Activated CD4-positive, alpha-beta memory T cell treated with anti-CD3 and anti-CD28 coated beads for 36 hours (primary cell): ENCODE measurements around the gene VTI1A. TPM values are rescaled to one million over a fixed set of nuclear protein-coding genes. Genes with fewer than 3 reads are reported as not detected.
"Not testable (repeated sequence)": the region's sequence is repeated elsewhere in the genome, so short reads cannot be mapped to it uniquely, and the experiment has no call there.

Experiments used
- CTCF ChIA-PET: fragments of 350-600 bp; sonication (Branson Sonifier 250); formaldehyde crosslinking; loops from one replicate; lab custom pipeline; 2021; ENCODE audit warnings: antibody characterized with exemption, inconsistent platforms; lab: Charles Lee
- POLR2A ChIA-PET: fragments of 350-600 bp; sonication (Branson Sonifier 250); formaldehyde crosslinking; loops from one replicate; lab custom pipeline; 2021; ENCODE audit warnings: antibody characterized with exemption; lab: Charles Lee
- DNase-seq: peaks from one replicate; pipeline ENCODE4 v3.0.0-alpha.2; 2020
- H3K27ac Mint-ChIP-seq: one replicate; pipeline ENCODE4 v1.8.0; 2021; ENCODE audit warnings: mixed read lengths
- H3K27me3 Mint-ChIP-seq: one replicate; pipeline ENCODE4 v1.8.0; 2021; ENCODE audit warnings: mixed read lengths
- H3K36me3 Mint-ChIP-seq: one replicate; pipeline ENCODE4 v1.8.0; 2021; ENCODE audit warnings: mixed read lengths
- H3K4me1 Mint-ChIP-seq: one replicate; pipeline ENCODE4 v1.8.0; 2021; ENCODE audit warnings: low read depth, mixed read lengths
- H3K4me3 Mint-ChIP-seq: one replicate; pipeline ENCODE4 v1.8.0; 2021; ENCODE audit warnings: mild to moderate bottlenecking, mixed read lengths
- H3K9me3 Mint-ChIP-seq: one replicate; pipeline ENCODE4 v1.8.0; 2021; ENCODE audit warnings: mixed read lengths
- intact Hi-C: fragments of 100-400 bp; cut with micrococcal nuclease; formaldehyde crosslinking; loops from one replicate; pipeline ENCODE4 v1.15.1; 2023
- total RNA-seq, 2 experiments: library from RNA; stranded (reverse); gene quantifications; one replicate each; pipeline ENCODE4 v1.2.3, GENCODE V29; 2021

The VTI1A gene
- total RNA-seq, 2 experiments from 2014 or later: 24.3 to 24.5 TPM

DNA sequence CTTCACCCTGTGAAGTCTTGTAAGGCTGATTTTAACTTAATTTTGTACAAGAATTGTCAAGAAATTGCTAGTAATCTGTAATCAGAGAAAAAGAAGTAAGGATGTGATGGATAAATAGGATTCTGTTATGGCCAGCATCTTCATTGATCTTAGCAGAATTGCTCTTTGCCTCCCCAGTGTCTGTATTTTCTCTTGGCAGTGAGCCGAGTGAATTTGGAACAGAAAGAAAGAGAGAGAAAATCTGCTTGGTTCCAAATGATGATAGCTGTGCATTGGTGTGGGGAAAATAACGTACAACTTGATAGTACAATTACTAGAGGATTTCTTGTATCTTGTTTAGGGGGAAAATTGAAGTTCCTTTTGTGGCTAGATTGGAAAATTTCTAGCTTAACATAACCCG, 34.6 kb downstream of the VTI1A start:
- no peaks in the 10 kb centered on the region for H3K9me3 Mint-ChIP-seq
- no peaks in the 10 kb centered on the region for H3K27me3 Mint-ChIP-seq
- intact Hi-C loops: no loop called here
- no peaks in the 10 kb centered on the region for H3K4me1 Mint-ChIP-seq
- ChIA-PET POLR2A (no interaction called here), CTCF (interaction anchor here (2.4 kb wide), 1 partner anchor 9 kb away, joined by 20 read pairs; no protein-coding TSS in a partner anchor)
- no peak overlapping the region for H3K4me3 Mint-ChIP-seq
- no peak for DNase-seq
- H3K27ac Mint-ChIP-seq: no peak overlapping the region
- peaks cover 3% of the 10 kb centered on the region for H3K36me3 Mint-ChIP-seq

DNA sequence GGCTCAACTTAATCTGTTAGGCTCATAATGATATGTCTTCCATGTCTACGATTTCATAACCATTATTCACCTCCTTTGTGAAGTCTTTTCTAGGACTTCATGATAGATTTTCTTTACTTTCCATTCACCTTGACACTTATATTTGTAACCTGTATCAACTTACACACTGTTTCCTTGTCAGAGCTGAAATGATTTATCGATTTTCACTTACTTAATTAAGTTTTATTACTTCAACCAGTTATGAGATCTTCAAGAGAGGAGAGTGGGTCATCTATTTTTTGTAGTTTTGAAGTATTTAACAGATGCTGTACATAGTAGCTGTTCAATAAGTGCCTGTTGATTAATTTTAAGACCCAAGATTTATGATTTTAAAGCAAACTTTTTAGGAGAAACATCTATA, 37.4 kb downstream of the VTI1A start:
- DNase-seq: no peak
- H3K27me3 Mint-ChIP-seq: no peaks in the 10 kb centered on the region
- peaks cover 3% of the 10 kb centered on the region for H3K36me3 Mint-ChIP-seq
- ChIA-PET CTCF (interaction anchor here (0.9 kb wide), 1 partner anchor 12 kb away, joined by 3 read pairs; no protein-coding TSS in a partner anchor), POLR2A (interaction anchor here (1.5 kb wide), 1 partner anchor 10 kb away, joined by 4 read pairs; no protein-coding TSS in a partner anchor)
- intact Hi-C loops: no loop called here
- no peaks in the 10 kb centered on the region for H3K4me1 Mint-ChIP-seq
- H3K4me3 Mint-ChIP-seq: no peak overlapping the region
- no peaks in the 10 kb centered on the region for H3K9me3 Mint-ChIP-seq
- no peak overlapping the region for H3K27ac Mint-ChIP-seq

DNA sequence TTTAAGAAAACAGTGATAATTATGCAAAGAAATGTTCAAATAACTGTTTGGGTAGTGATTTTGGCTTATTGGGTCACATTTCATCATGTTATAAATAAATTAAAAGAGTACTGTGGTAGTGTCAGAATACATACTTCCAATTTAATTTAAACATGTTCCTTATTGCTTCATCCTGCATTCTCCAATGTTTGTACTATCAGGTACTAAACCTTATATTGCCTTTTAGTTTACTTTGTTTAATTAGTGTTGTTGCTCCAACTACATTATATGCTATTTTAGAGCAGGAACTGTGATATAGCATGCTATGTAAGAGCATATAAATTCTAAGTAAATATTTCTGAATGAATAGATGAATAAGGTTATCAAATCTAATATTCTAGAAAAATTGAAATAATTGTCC, 40.9 kb downstream of the VTI1A start:
- ChIA-PET CTCF (interaction anchor here (2.0 kb wide), 1 partner anchor 16 kb away, joined by 8 read pairs; no protein-coding TSS in a partner anchor), POLR2A (no interaction called here)
- Mint-ChIP-seq H3K36me3 (peaks cover 3% of the 10 kb centered on the region), H3K4me3 (no peak overlapping the region), H3K4me1 (peaks cover 8% of the 10 kb centered on the region), H3K9me3 (no peaks in the 10 kb centered on the region), H3K27ac (no peak overlapping the region), H3K27me3 (no peaks in the 10 kb centered on the region)
- DNase-seq: no peak
- intact Hi-C loops: no loop called here

DNA sequence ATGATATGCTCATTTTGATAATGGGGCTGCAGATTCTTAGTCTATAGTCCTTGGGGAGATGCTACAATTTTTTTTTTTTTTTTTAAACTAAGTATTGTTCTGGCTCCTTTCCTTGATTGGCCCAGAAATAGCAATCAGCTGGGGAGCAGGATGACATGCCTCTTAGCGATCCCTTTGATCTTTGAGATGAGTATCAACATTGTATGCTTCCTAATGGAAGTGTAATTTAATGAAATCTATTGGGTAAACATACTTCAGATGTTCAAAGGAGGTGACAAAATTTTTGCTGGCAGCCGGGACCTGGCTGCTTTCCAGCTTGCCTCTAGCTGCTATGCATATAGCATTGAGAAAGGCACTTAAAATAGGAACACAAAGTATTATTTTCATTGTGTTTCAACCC, 43.5 kb downstream of the VTI1A start:
- ChIA-PET POLR2A (no interaction called here), CTCF (interaction anchor here (1.9 kb wide), 1 partner anchor 15 kb away, joined by 4 read pairs; no protein-coding TSS in a partner anchor)
- Mint-ChIP-seq H3K4me1 (peaks cover 8% of the 10 kb centered on the region), H3K4me3 (no peak overlapping the region), H3K36me3 (no peaks in the 10 kb centered on the region), H3K27ac (no peak overlapping the region), H3K27me3 (no peaks in the 10 kb centered on the region), H3K9me3 (no peaks in the 10 kb centered on the region)
- no peak for DNase-seq
- intact Hi-C loops: no loop called here

GRCh38 chr10:112491144-112491543, 44.1 kb downstream of the VTI1A start:
- intact Hi-C loops: no loop called here
- no peaks in the 10 kb centered on the region for H3K27me3 Mint-ChIP-seq
- no peaks in the 10 kb centered on the region for H3K9me3 Mint-ChIP-seq
- no peak overlapping the region for H3K4me3 Mint-ChIP-seq
- ChIA-PET CTCF (interaction anchor here (1.0 to 1.9 kb wide), 3 partner anchors 15 to 19 kb away, joined by 3 to 9 read pairs (median 4); no protein-coding TSS in a partner anchor), POLR2A (no interaction called here)
- peaks cover 8% of the 10 kb centered on the region for H3K4me1 Mint-ChIP-seq
- H3K27ac Mint-ChIP-seq: no peak overlapping the region
- no peaks in the 10 kb centered on the region for H3K36me3 Mint-ChIP-seq
- no peak for DNase-seq

DNA sequence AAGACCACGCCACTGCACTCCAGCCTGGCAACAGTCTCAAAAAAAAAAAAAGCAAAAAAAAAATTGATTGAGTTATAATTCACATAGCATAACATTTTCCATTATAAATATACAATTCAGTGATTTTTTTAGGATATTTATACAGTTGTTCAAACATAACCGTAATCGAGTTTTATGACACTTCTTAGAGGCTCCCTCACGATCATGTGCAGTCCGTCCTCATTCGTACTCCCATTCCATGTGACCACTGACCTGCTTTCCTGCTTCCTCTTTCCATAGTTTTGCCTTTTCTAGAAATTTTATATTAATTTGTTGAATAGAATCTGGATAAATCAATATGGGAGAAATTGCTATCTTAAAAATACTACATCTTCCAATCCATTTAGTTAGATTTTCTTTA, 45.7 kb downstream of the VTI1A start:
- Mint-ChIP-seq H3K9me3 (no peaks in the 10 kb centered on the region), H3K27me3 (no peaks in the 10 kb centered on the region), H3K4me3 (no peak overlapping the region), H3K27ac (no peak overlapping the region), H3K4me1 (peaks cover 8% of the 10 kb centered on the region), H3K36me3 (no peaks in the 10 kb centered on the region)
- ChIA-PET CTCF (no interaction called here), POLR2A (no interaction called here)
- no peak for DNase-seq
- intact Hi-C loops: no loop called here

DNA sequence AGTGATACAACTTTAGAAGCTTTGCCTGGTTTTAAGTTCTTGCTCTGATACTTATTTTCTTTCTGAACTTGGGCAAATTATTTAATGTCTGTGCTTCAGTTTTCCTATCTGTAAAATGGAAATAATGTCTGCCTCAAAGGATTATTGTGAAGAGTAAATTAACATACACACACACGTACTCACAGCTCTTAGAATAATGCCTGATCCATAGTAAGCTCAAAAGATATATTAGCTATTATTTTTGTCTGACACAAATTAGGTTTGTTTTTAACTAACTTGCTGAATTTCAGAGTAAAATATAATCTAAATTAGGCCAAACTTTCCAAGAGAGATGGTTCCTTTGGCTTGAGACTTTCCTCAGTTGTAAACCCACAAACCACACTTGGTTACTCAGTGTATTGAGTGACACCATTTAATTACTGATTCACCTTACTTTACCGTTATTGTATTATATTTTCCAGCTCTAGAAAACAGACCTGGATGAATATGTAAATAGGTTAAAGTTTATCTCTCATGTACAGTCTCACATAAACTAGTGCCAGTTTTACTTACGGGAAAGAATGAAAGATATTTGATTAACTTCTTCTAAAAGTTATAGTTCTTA, 50.4 kb downstream of the VTI1A start:
- no peak overlapping the region for H3K27ac Mint-ChIP-seq
- peaks cover 7% of the 10 kb centered on the region for H3K36me3 Mint-ChIP-seq
- H3K4me3 Mint-ChIP-seq: no peak overlapping the region
- no peaks in the 10 kb centered on the region for H3K9me3 Mint-ChIP-seq
- ChIA-PET CTCF (interaction anchor here (1.9 kb wide), 1 partner anchor 25 kb away, joined by 4 read pairs; no protein-coding TSS in a partner anchor), POLR2A (no interaction called here)
- intact Hi-C loops: no loop called here
- no peaks in the 10 kb centered on the region for H3K4me1 Mint-ChIP-seq
- DNase-seq: no peak
- no peaks in the 10 kb centered on the region for H3K27me3 Mint-ChIP-seq

GRCh38 chr10:112498806-112499205, 51.8 kb downstream of the VTI1A start:
- H3K4me3 Mint-ChIP-seq: no peak overlapping the region
- no peaks in the 10 kb centered on the region for H3K4me1 Mint-ChIP-seq

GRCh38 chr10:112499985-112500384, 53.0 kb downstream of the VTI1A start:
- H3K27ac Mint-ChIP-seq, H3K27me3 Mint-ChIP-seq, H3K36me3 Mint-ChIP-seq, intact Hi-C loops, DNase-seq, H3K4me3 Mint-ChIP-seq, H3K4me1 Mint-ChIP-seq, POLR2A ChIA-PET, H3K9me3 Mint-ChIP-seq: not testable (repeated sequence)
- CTCF ChIA-PET: interaction anchor here (2.0 kb wide), 1 partner anchor 28 kb away, joined by 8 read pairs; no protein-coding TSS in a partner anchor

More at GRCh38 chr10:112498806-112499205, 51.8 kb downstream of the VTI1A start:
- POLR2A ChIA-PET: no interaction called here
- peaks cover 7% of the 10 kb centered on the region for H3K36me3 Mint-ChIP-seq
- H3K27me3 Mint-ChIP-seq: no peaks in the 10 kb centered on the region
- CTCF ChIA-PET: interaction anchor here (1.9 kb wide), 1 partner anchor 26 kb away, joined by 4 read pairs; no protein-coding TSS in a partner anchor
- no peak overlapping the region for H3K27ac Mint-ChIP-seq
- intact Hi-C loops: no loop called here
- no peak for DNase-seq
- no peaks in the 10 kb centered on the region for H3K9me3 Mint-ChIP-seq

DNA sequence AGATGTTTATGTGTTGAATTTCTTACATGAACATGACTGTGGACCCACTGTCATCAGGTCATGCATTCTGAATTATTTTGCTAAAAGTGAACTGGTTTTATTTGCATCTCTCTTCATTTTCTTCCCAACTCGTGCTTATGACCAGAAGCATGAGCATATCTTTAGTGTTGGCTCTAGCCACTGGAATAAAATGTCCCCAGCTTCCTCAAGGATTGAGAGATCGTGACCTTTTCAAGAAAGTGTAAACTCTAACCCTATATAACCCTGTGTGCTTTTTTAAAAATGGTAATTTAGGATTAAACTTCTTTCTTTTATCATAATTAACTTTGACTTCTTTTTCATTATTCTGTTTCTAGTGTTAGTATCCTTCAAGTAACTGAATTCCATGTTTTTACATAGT, 55.5 kb downstream of the VTI1A start:
- intact Hi-C loops: no loop called here
- no peaks in the 10 kb centered on the region for H3K9me3 Mint-ChIP-seq
- ChIA-PET POLR2A (no interaction called here), CTCF (no interaction called here)
- H3K4me3 Mint-ChIP-seq: no peak overlapping the region
- no peak for DNase-seq
- no peak overlapping the region for H3K27ac Mint-ChIP-seq
- peaks cover 7% of the 10 kb centered on the region for H3K36me3 Mint-ChIP-seq
- peaks cover 2% of the 10 kb centered on the region for H3K4me1 Mint-ChIP-seq
- H3K27me3 Mint-ChIP-seq: no peaks in the 10 kb centered on the region

GRCh38 chr10:112503643-112504042, 56.6 kb downstream of the VTI1A start:
- Mint-ChIP-seq H3K36me3 (peaks cover 7% of the 10 kb centered on the region), H3K9me3 (no peaks in the 10 kb centered on the region), H3K4me3 (no peak overlapping the region), H3K4me1 (peaks cover 2% of the 10 kb centered on the region), H3K27me3 (no peaks in the 10 kb centered on the region), H3K27ac (no peak overlapping the region)
- no peak for DNase-seq
- intact Hi-C loops: no loop called here
- ChIA-PET POLR2A (no interaction called here), CTCF (no interaction called here)

DNA sequence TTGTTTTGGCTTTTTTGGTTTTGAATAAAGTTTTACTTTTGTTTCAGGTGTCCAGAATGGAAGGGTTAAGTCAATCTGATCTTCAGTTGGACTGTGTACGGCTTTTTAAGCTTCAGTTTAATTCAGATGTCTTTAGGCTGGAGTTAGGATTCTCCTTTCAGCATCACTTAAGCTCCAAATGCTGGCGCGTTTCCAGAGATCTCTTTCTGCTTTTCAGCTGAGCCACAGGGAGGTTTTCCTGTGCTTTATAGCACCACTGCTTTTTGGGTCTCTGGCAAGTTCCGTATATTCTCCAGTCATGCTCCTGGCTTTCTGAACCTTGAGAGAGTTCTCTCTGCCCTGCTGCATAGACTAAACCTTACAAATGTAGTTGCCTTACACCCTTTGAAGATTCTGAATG, 60.0 kb downstream of the VTI1A start:
- DNase-seq: no peak
- Mint-ChIP-seq H3K27me3 (no peaks in the 10 kb centered on the region), H3K4me3 (no peak overlapping the region), H3K9me3 (no peaks in the 10 kb centered on the region), H3K27ac (no peak overlapping the region), H3K4me1 (peaks cover 4% of the 10 kb centered on the region), H3K36me3 (peaks cover 9% of the 10 kb centered on the region)
- ChIA-PET POLR2A (no interaction called here), CTCF (no interaction called here)
- intact Hi-C loops: no loop called here

DNA sequence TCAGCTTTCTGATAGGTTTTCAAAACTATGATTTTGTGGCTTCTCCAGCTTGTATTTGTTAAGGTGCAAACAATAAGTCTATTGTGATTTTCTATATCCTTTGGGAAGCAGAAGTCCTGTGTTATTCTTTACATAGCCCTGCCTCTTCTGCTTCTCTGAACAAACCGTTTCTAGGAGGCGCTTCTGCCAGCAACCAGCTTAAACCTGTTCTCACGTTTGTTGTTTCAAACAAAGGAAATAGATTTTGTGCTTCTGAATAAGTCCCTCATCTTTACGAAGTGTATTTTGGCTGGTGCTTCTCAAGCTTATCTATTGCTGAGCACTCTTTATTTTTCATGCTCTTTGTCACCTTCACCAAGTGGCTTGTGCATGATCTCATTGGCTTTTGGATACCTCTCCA, 61.0 kb downstream of the VTI1A start:
- no peaks in the 10 kb centered on the region for H3K27me3 Mint-ChIP-seq
- no peak overlapping the region for H3K27ac Mint-ChIP-seq
- CTCF ChIA-PET: no interaction called here
- H3K9me3 Mint-ChIP-seq: no peaks in the 10 kb centered on the region
- intact Hi-C loops: no loop called here
- no peak overlapping the region for H3K4me3 Mint-ChIP-seq
- peaks cover 4% of the 10 kb centered on the region for H3K4me1 Mint-ChIP-seq
- H3K36me3 Mint-ChIP-seq: peaks cover 9% of the 10 kb centered on the region
- no peak for DNase-seq
- POLR2A ChIA-PET: no interaction called here
